ENCODE results near the gene EPN3.

Gene EPN3

DNA sequence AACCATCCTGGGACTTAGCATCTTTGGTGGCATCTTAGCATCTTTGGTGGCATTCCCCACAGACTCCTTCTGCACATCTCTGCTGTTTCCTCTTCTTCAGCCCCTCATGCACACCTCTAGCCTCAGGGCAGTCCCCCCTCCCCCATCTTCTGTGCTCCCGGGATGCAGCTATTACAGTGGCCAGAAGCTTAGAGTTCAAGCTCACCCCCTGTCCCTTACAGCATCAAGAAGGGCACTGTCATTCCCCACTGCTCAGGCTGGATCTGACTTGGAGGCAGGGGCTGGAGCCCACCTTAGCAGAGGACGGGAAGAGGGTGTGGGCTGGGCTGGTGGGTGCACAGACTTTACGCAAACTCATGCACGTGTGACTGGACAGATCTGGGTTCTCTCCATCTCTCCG is 650 bp downstream of the EPN3 start:
- no peak overlapping the region for H3K9ac ChIP-seq (ENCODE audit: low read length)
- no peaks in the 10 kb centered on the region for H3K79me2 ChIP-seq (ENCODE audit: insufficient read depth, low read length)
- TF ChIP-seq, protein P1, sequence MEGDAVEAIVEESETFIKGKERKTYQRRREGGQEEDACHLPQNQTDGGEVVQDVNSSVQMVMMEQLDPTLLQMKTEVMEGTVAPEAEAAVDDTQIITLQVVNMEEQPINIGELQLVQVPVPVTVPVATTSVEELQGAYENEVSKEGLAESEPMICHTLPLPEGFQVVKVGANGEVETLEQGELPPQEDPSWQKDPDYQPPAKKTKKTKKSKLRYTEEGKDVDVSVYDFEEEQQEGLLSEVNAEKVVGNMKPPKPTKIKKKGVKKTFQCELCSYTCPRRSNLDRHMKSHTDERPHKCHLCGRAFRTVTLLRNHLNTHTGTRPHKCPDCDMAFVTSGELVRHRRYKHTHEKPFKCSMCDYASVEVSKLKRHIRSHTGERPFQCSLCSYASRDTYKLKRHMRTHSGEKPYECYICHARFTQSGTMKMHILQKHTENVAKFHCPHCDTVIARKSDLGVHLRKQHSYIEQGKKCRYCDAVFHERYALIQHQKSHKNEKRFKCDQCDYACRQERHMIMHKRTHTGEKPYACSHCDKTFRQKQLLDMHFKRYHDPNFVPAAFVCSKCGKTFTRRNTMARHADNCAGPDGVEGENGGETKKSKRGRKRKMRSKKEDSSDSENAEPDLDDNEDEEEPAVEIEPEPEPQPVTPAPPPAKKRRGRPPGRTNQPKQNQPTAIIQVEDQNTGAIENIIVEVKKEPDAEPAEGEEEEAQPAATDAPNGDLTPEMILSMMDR (IDR thresholded peaks at IDR 0.05; ENCODE audit: insufficient read depth, low read length, poor library complexity, severe bottlenecking): no peak
- TF ChIP-seq EZH2phosphoT487 (conservative IDR thresholded peaks at IDR 0.05; ENCODE audit: low read length): no peak
- H3K4me2 ChIP-seq (ENCODE audit: low read depth, low read length, poor library complexity, severe bottlenecking): no peak overlapping the region
- H3K27me3 ChIP-seq (ENCODE audit: low read length): no peaks in the 10 kb centered on the region
- no peaks in the 10 kb centered on the region for H3K36me3 ChIP-seq (ENCODE audit: low read length)
- no peak overlapping the region for H3K27ac ChIP-seq (ENCODE audit: low read depth, low read length)
- no peaks in the 10 kb centered on the region for H4K20me1 ChIP-seq (ENCODE audit: low read depth, low read length)
- no peak overlapping the region for H2AFZ ChIP-seq (ENCODE audit: low read depth, low read length, severe bottlenecking)
- no peaks in the 10 kb centered on the region for H3K9me2 ChIP-seq (replicated peaks; ENCODE audit: insufficient read depth, low read length)
- no peaks in the 10 kb centered on the region for H3K9me3 ChIP-seq (ENCODE audit: insufficient read depth, low read length)
- no peak overlapping the region for H3K4me3 ChIP-seq (ENCODE audit: insufficient read depth, low read length, poor library complexity, severe bottlenecking)
- H3F3A ChIP-seq (ENCODE audit: insufficient read depth): no peaks in the 10 kb centered on the region

- Histone ChIP-seq H3K9me2 (replicated peaks; ENCODE audit: insufficient read depth, low read length) (no peaks in the 10 kb centered on the region), H3K27me3 (ENCODE audit: low read length) (no peaks in the 10 kb centered on the region), H3K9me3 (ENCODE audit: insufficient read depth, low read length) (no peaks in the 10 kb centered on the region), H3F3A (ENCODE audit: insufficient read depth) (no peaks in the 10 kb centered on the region), H3K27ac (ENCODE audit: low read depth, low read length) (no peak overlapping the region), H3K9ac (ENCODE audit: low read length) (no peak overlapping the region), H3K4me2 (ENCODE audit: low read depth, low read length, poor library complexity, severe bottlenecking) (no peak overlapping the region), H4K20me1 (ENCODE audit: low read depth, low read length) (no peaks in the 10 kb centered on the region), H3K4me3 (ENCODE audit: insufficient read depth, low read length, poor library complexity, severe bottlenecking) (no peak overlapping the region), H3K79me2 (ENCODE audit: insufficient read depth, low read length) (no peaks in the 10 kb centered on the region), H2AFZ (ENCODE audit: low read depth, low read length, severe bottlenecking) (no peak overlapping the region), H3K36me3 (ENCODE audit: low read length) (no peaks in the 10 kb centered on the region)
- TF ChIP-seq EZH2phosphoT487 (conservative IDR thresholded peaks at IDR 0.05; ENCODE audit: low read length): no peak
- TF ChIP-seq, protein P1 (IDR thresholded peaks at IDR 0.05; ENCODE audit: insufficient read depth, low read length, poor library complexity, severe bottlenecking): no peak
Observed at GRCh38 chr17:50533720-50534148, 1.2 kb downstream of the EPN3 start.

DNA sequence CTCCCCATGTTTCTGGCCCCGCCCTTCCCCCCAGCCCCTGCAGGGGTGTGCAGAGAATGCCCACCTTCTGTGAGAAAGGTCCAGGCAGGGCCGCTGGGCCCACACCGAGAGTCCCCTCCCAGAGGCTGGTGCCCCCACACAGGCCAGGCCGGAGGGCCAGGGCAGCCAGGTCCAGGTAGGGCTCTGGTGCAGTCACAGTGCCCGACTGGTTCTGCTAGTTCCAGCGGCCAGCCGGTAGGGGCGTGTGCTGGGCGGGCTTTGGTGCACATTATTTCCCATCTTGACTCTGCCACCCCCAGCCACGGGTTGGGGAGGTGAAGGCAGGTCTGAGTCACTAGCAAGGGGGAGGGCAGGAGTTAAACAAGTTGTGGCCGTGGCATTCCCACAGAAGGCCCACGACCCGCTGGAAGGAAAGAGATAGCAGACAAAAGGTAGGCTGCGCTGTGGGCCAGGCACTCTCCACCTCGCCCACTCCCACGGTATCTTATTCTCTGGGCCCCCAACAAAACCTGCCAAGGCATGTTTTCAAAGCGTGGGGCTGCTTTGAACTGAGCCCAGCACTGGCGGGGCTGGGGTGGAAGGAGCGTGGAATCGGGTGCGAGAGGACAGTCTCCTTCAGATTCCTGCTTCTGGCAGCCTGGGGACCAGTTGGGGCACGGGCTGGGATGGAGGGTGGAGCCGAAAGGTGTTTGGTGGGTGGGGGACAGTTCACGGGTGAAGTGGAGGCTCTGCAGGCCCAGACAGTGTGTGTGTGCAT is 1.9 kb downstream of the EPN3 start:
- no peak overlapping the region for H2AFZ ChIP-seq (ENCODE audit: low read depth, low read length, severe bottlenecking)
- H3K9me2 ChIP-seq (replicated peaks; ENCODE audit: insufficient read depth, low read length): no peaks in the 10 kb centered on the region
- no peaks in the 10 kb centered on the region for H3K9me3 ChIP-seq (ENCODE audit: insufficient read depth, low read length)
- H3K79me2 ChIP-seq (ENCODE audit: insufficient read depth, low read length): no peaks in the 10 kb centered on the region
- H3K36me3 ChIP-seq (ENCODE audit: low read length): no peaks in the 10 kb centered on the region
- no peak for TF ChIP-seq EZH2phosphoT487 (conservative IDR thresholded peaks at IDR 0.05; ENCODE audit: low read length)
- TF ChIP-seq, protein P1 (IDR thresholded peaks at IDR 0.05; ENCODE audit: insufficient read depth, low read length, poor library complexity, severe bottlenecking): no peak
- H4K20me1 ChIP-seq (ENCODE audit: low read depth, low read length): no peaks in the 10 kb centered on the region
- H3K4me2 ChIP-seq (ENCODE audit: low read depth, low read length, poor library complexity, severe bottlenecking): no peak overlapping the region
- no peak overlapping the region for H3K9ac ChIP-seq (ENCODE audit: low read length)
- no peak overlapping the region for H3K27ac ChIP-seq (ENCODE audit: low read depth, low read length)
- no peaks in the 10 kb centered on the region for H3K27me3 ChIP-seq (ENCODE audit: low read length)
- H3F3A ChIP-seq (ENCODE audit: insufficient read depth): no peaks in the 10 kb centered on the region
- no peak overlapping the region for H3K4me3 ChIP-seq (ENCODE audit: insufficient read depth, low read length, poor library complexity, severe bottlenecking)
